ENCODE data around the gene SPG11. TPM values are rescaled to one million over a fixed set of nuclear protein-coding genes. Genes with fewer than 3 reads are reported as not detected.

Gene SPG11
- total and polyA plus RNA-seq, 2 of the 13 experiments (the other 11 are each of a cell fraction or from before 2014, with no cell fraction given) = 31.5 to 40.7 TPM

DNA sequence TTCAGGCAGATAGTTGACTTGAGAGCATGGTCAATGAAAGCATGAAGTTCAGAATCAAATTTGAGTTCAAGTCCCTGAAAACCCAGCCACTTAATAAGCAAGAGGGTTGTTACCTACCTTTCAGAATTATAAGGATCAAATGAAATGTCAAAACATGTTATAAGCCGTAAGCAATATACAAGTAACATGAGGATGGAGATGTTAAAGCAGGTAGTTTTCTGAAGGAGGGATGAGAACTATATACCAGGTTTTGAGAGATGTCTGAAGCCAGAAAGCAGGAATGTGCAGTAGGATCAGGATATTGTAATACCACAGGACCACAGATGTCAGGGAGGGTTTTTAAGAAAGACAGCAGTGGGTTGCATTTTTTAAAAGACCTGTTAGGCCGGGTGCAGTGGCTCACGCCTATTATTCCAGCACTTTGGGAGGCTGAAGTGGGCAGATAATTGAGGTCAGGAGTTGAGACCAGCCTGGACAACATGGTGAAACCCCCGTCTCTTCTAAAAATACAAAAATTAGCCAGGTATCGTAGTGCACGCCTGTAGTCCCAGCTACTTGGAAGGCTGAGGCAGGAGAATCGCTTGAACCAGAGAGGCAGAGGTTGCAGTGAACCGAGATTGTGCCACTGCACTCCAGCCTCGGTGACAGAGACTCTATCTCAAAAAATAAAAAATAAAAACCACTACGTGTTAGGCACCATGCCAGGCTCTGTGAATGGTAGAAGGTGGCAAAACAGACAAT, 133.4 kb downstream of the SPG11 start:
- 98% methylated on average over 10 of the region's 10 CpGs for WGBS (ENCODE audit: low lambda C conversion rate)
- Histone ChIP-seq H3K79me2 (ENCODE audit: insufficient read depth, low read length) (no peaks in the 10 kb centered on the region), H3K4me2 (ENCODE audit: low read depth, low read length) (no peak overlapping the region), H3K27ac (ENCODE audit: extremely low read length, insufficient read depth, low read length) (no peak overlapping the region), H3K4me3 (replicated peaks in 1 of 3; ENCODE audit: insufficient read depth in 1 of 3, low read depth in 2 of 3, low read length in 3 of 3) (no peak overlapping the region), H3K27me3 (ENCODE audit: control insufficient read depth in 1 of 2, insufficient read depth in 2 of 2, low read length in 2 of 2) (no peaks in the 10 kb centered on the region), H3K36me3 (replicated peaks in 1 of 2; ENCODE audit: control insufficient read depth in 1 of 2, insufficient read depth in 2 of 2, low read length in 2 of 2) (peaks cover 2% of the 10 kb centered on the region in 2 experiments; a peak in 1 of 5 replicates), H3K9me3 (ENCODE audit: low read length) (no peaks in the 10 kb centered on the region), H2AFZ (ENCODE audit: low read length) (no peak overlapping the region), H3K4me1 (ENCODE audit: insufficient read depth, low read length) (peaks cover 3% of the 10 kb centered on the region), H4K20me1 (ENCODE audit: insufficient read depth, low read length) (no peaks in the 10 kb centered on the region), H3K9ac (ENCODE audit: insufficient read depth, low read depth, low read length) (no peak overlapping the region)
- DNase-seq (ENCODE audit: low spot score) (no peak), FAIRE-seq (no peak), ATAC-seq (no peak; the same call in 2 of the 3 replicates)
- ChIA-PET CTCF (ENCODE audit: low intra/inter-chr PET ratio, low total read pairs) (no interaction called here), POLR2A (no interaction called here)
- TF ChIP-seq PAF1 (CRISPR knock-in tag; IDR thresholded peaks at IDR 0.05) (0 out of 2 replicates have a peak, but pooled peaks have one; percentile 57), RBM22 (optimal IDR thresholded peaks at IDR 0.05; ENCODE audit: low read length) (peak; percentile 37), ZNF292 (CRISPR knock-in tag; IDR thresholded peaks at IDR 0.05; ENCODE audit: borderline replicate concordance, low read depth) (no peak)
- BruUV-seq (replicated peaks) = no TSS peak
- in situ Hi-C loops (cut with HindIII; ENCODE audit: extremely low pct_ligation_motif_present, low pct_unique_long_range_greater_than_20kb) (no loop called here), intact Hi-C loops (cut with micrococcal nuclease; ENCODE audit: unreplicated experiment) (no loop called here)

DNA sequence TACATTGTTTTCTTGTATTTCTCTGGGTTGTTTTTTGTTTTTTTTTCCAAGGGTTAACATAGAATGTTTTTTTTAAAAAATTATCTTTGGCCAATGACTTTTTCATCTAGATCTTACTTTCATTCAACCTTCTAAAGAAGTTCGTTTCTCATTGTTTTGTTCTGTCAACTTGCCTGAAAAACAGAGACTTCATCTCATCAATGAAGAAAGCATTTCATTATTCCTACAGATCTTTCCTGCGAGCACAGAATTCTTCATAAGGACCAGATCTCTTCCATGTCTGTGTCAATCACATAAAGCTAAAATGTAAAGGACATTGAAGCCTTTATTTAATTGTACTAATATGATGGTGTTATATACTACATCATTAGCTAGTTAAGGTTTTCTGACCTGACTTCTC, 136.2 kb downstream of the SPG11 start:
- H3K9me3 ChIP-seq (ENCODE audit: low read length) = no peaks in the 10 kb centered on the region
- no TSS peak for BruUV-seq (replicated peaks)
- peaks cover 2 to 16% of the 10 kb centered on the region in 2 experiments; a peak in 3 of 5 replicates for H3K36me3 ChIP-seq (replicated peaks in 1 of 2; ENCODE audit: control insufficient read depth in 1 of 2, insufficient read depth in 2 of 2, low read length in 2 of 2)
- intact Hi-C loops (cut with micrococcal nuclease; ENCODE audit: unreplicated experiment) (no loop called here), in situ Hi-C loops (cut with HindIII; ENCODE audit: extremely low pct_ligation_motif_present, low pct_unique_long_range_greater_than_20kb) (no loop called here)
- DNase-seq (ENCODE audit: low spot score) = no peak
- 94% methylated on average over 2 of the region's 2 CpGs for WGBS (ENCODE audit: low lambda C conversion rate)
- FAIRE-seq = no peak
- TF ChIP-seq PCBP1 (IDR thresholded peaks at IDR 0.05; ENCODE audit: borderline replicate concordance, low read depth, low read length) = no peak
- TF ChIP-seq ZFAT (CRISPR knock-in tag; conservative IDR thresholded peaks at IDR 0.05) = no peak
- TF ChIP-seq FOSL1 (CRISPR knock-in tag; IDR thresholded peaks at IDR 0.05; ENCODE audit: borderline replicate concordance) = no peak
- no peak overlapping the region for H2AFZ ChIP-seq (ENCODE audit: low read length)
- H3K4me2 ChIP-seq (ENCODE audit: low read depth, low read length) = no peak overlapping the region
- H3K4me3 ChIP-seq (replicated peaks in 1 of 3; ENCODE audit: insufficient read depth in 1 of 3, low read depth in 2 of 3, low read length in 3 of 3) = no peak overlapping the region
- no peak for ATAC-seq
- H4K20me1 ChIP-seq (ENCODE audit: insufficient read depth, low read length) = no peaks in the 10 kb centered on the region
- H3K9ac ChIP-seq (ENCODE audit: insufficient read depth, low read depth, low read length) = no peak overlapping the region
- no peak overlapping the region for H3K27ac ChIP-seq (ENCODE audit: extremely low read length, insufficient read depth, low read length)
- POLR2A ChIA-PET = interaction anchor here (1.4 kb wide), 1 partner anchor 10 kb away, joined by 4 read pairs; the partner anchor contains the start of gene EIF3J
- CTCF ChIA-PET (ENCODE audit: low intra/inter-chr PET ratio, low total read pairs) = no interaction called here
- no peaks in the 10 kb centered on the region for H3K4me1 ChIP-seq (ENCODE audit: insufficient read depth, low read length)
- H3K79me2 ChIP-seq (ENCODE audit: insufficient read depth, low read length) = no peaks in the 10 kb centered on the region
- no peaks in the 10 kb centered on the region for H3K27me3 ChIP-seq (ENCODE audit: control insufficient read depth in 1 of 2, insufficient read depth in 2 of 2, low read length in 2 of 2)
